Jurkat, Clone E6-1 (cell line): Measurements from ENCODE around the gene MTG1. TPM values are rescaled to one million over a fixed set of nuclear protein-coding genes. Genes with fewer than 3 reads are reported as not detected.

Source experiments
- DNase-seq: peaks from one replicate; pipeline ENCODE4 v3.0.0-alpha.2; 2011; ENCODE audit warnings: low read depth, low spot score
- H3K4me3 ChIP-seq: 2 replicates; pipeline ENCODE4 v1.5.1; 2011; ENCODE audit warnings: mild to moderate bottlenecking, low read length, control low read depth, moderate library complexity
- polyA plus RNA-seq: library from polyadenylated mRNA; unstranded; fragments of >200 nt; gene quantifications from one replicate; pipeline ENCODE4 v1.2.1, GENCODE V29; 2012; ENCODE audit warnings: missing spikeins; ENCODE audit not compliant: insufficient read length, insufficient read depth

MTG1 gene, protein sequence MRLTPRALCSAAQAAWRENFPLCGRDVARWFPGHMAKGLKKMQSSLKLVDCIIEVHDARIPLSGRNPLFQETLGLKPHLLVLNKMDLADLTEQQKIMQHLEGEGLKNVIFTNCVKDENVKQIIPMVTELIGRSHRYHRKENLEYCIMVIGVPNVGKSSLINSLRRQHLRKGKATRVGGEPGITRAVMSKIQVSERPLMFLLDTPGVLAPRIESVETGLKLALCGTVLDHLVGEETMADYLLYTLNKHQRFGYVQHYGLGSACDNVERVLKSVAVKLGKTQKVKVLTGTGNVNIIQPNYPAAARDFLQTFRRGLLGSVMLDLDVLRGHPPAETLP
- 62.4 TPM for polyA plus RNA-seq

DNA sequence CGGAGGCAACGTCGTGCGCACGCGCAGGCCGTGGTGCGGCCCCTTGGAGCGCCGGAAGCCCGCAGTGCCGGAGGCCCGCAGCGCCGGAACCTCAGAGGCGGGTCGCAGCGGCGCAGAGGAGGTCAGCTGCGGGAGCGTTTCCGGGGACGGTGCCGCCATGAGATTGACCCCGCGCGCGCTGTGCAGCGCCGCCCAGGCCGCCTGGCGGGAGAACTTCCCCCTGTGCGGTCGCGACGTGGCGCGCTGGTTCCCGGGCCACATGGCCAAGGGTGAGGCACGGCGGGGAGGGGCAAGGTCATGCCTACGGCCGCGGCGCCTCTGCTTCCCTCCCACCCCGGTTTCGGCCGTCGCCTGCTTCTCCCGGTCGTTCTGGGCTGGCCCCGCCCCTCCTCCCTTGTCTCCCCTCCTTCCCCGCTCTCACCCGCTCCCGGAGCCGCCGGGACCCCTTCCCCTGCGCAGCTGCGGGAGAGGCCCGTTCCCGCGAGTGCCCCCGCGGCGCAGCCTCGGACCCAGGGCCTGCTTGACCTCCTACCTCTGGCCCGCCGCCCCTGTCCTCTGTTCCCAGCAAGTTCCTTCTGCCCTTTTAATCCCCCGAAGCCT lies at the start of gene MTG1:
TSS of gene MTG1 (plus strand) at position 94 of the 600 bp plus-strand sequence. CDS start at position 158, 64 bp downstream.
- DNase-seq, result peak; percentile 83

DNA sequence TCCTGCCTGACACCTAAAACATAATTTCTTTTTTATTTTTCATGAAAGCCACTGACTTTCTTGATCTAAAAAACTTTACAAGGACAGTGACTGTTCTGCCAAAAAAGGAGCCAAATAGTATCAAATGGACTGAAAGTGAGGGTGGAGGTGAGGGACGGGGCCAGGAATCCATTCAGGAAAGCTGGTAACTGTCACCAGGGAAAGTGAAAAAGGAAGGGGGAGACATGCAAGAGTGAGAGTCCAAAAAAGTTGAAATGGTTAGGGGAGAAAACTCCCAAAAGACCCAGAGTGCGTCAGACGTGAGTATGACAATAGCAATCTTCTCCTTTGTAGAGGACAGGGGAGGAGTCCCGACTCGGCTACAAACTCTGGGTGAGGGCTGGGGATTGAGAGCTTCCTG lies 49.7 kb upstream of the MTG1 start:
- H3K4me3 ChIP-seq, result no peak overlapping the region
- no peak for DNase-seq

More for the DNA sequence above, at the start of gene MTG1:
- H3K4me3 ChIP-seq, result peak within 1 kb of the TSS; percentile 91

DNA sequence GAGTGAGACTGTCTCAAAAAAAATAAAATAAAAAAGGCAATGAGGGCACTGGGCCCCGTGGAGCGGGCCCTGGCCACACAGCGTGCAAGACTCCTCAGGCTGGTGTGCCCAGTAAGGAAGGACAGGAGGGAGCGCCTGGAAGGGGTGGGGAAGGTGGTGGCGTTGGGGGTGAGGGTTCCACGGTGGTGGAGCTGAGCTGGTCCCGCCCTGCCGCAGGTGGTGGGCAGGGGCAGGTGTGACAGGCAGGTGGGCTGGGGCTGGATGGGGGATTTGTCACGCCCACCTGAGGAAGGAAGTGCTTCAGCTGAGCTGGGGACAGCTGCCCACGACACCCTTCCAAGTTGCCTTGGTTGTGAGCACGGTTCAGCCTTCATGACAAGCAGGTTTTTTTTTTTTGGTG lies 47.5 kb upstream of the MTG1 start:
- no peak overlapping the region for H3K4me3 ChIP-seq
- DNase-seq, result no peak

DNA sequence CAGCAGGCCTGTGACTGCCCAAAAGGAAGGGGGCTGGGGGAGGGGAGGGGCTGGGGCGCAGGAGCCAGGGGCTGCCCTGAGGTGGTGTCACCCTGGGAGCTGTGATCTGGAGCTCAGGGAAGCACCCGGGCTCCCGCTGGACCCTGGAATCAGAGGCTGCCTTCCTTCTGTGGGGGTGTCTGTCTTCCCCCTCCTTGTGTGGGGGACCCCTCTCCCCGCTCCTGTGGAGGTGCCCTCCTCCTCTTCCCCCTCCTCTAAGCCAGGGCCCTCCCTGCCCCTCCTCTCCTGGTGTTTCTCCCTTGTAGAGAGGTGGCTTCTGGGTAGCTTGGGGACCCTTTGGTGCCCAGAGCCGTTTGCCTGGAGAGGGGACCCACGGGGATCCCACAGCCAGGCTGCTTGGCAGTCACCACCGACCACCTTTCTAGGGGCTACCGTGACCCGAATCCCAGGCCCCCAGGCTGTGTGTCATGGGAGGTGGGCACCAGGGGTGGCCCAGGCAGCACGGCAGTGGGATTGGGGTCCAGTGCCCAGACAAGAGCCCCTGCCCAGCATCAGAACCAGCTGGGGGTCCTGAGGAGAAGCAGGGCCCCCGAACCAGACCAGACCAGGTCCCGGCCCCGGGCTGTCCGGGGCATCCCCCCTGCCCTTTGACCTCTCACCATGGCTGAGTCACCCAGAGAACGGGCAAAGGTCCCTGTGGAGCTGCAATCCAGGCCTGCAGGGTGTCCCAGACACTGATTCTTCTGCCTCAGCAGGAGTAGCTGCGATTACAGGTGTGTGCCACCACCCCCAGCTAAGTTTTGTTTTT lies 46.0 kb upstream of the MTG1 start:
- DNase-seq, result no peak
- no peak overlapping the region for H3K4me3 ChIP-seq

DNA sequence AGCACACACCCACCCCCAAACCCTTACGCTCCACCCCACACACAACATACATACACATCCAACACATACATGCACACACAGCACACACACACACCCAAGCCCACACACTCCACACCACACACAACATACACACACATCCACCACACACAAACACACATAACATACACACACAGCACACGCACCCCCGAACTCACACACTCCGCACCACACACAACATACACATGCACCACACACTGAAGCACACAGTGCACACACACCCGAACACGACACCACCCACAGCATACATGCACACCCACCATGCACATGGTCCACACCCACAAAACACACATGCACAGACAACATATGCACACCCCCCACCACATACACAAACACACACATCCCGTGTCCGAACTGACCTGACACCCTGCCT lies 44.8 kb upstream of the MTG1 start:
- DNase-seq, result no peak
- no peak overlapping the region for H3K4me3 ChIP-seq

DNA sequence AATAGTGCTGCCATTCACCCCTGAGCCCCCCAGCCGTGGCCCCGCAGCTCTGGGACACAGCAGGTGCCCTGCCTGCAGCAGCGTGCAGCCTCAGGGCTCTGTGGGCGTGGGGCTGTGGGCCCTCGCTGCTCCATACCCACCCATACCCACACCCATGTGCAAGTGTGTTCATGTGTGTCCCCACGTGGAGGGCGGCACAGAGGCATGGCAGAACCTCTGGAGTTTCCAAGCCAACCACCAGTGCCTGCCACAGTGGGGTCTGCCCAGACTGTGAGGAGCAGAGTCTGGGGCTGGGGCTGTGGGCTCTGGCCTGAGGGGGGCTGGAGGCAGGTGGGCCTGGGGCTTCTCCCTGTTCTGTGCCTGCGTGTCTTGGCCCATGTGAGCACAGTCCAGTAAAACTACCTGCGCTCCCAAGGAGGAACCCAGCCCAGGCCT lies 44.4 kb upstream of the MTG1 start:
- no peak for DNase-seq

DNA sequence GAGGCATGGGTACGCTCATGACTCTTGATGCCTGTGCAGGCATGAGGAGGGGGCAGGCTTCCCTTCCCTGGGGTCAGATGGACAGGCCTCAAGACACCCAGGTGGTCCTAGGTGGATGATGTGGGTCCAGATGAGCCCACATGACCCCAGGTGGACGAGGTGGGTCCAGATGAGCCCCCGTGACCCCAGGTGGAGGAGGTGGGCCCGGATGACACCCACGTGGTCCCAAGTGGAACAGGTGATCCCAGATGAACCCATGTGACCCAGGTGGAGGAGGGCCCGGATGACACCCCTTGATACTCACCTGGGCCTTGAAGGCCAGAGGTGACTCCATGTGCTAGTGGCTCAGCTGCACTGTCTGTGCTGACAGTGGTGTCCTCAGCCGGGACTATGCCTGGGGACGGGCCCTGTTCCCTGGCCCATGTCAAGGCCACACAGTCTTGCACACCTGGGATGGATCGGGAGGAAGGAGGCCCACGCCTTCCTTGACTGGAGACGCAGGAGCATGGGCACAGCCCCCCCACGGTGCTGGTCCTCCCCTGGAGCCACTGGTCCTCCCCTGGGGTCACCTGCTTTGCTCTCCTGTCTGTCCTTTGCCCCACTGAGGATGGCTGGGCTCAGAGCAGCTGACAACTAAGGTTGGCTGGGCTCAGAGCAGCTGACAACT lies 43.5 kb upstream of the MTG1 start:
- no peak for DNase-seq
- no peak overlapping the region for H3K4me3 ChIP-seq

More for the DNA sequence above, 44.4 kb upstream of the MTG1 start:
- no peak overlapping the region for H3K4me3 ChIP-seq

DNA sequence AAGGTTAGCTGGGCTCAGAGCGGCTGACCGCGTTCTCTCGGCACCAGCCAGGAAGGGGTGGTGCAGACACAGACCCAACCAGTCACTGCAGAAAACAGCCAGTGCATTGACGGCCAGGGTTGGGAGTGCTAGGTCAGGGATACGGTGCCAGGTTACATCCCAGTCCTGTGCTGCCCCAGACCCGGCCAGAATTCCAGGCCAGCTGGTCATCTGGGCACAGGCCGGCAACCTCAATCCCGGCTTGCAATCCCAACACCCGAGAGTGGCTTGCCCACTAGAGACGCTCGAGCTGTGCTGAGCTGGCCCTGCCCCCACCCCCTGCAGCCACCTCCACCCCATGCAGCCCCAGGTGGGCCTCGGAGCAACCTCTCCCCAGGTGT lies 43.0 kb upstream of the MTG1 start:
- no peak for DNase-seq

DNA sequence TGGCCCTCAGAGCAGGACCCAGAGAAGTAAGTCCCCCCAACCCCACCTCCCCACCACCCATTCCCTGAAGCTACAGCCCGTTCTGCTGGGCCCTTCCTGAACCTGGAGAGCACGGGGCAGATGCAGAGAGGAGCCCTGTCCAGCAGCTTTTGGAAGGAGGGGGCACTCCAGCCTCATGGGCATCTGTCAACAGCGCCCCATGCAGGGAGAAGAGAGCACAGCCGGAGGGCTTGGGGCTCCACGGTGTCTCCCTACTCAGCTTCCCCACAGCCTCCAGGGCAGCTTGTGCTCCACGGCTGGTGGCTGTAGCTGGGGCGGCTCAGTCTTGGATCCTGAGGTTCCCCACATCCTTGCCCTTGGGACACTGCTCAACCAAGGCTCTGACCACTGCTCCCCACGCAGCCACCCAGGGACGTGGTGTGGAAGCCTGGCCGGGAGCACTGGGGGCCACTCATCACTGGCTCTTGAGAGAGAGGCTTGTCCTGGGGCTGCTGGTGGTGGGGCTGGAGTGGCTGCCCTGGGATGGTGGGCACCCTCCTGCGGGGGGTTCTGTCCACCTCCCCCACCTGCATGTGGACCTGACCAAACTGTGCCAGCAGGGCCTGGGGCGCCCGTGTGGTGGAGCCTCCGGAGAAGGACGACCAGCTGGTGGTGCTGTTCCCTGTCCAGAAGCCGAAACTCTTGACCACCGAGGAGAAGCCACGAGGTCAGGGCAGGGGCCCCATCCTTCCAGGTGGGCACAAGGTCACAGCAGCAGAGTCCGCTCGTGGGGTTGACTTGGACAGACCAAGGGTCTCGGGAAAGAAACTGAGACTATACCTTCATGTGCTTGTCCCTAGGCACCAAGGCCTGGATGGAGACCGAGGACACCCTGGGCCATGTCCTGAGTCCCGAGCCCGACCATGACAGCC lies 42.3 kb upstream of the MTG1 start:
- no peak for DNase-seq
- no peak overlapping the region for H3K4me3 ChIP-seq

More for the DNA sequence above, 43.0 kb upstream of the MTG1 start:
- H3K4me3 ChIP-seq, result no peak overlapping the region

DNA sequence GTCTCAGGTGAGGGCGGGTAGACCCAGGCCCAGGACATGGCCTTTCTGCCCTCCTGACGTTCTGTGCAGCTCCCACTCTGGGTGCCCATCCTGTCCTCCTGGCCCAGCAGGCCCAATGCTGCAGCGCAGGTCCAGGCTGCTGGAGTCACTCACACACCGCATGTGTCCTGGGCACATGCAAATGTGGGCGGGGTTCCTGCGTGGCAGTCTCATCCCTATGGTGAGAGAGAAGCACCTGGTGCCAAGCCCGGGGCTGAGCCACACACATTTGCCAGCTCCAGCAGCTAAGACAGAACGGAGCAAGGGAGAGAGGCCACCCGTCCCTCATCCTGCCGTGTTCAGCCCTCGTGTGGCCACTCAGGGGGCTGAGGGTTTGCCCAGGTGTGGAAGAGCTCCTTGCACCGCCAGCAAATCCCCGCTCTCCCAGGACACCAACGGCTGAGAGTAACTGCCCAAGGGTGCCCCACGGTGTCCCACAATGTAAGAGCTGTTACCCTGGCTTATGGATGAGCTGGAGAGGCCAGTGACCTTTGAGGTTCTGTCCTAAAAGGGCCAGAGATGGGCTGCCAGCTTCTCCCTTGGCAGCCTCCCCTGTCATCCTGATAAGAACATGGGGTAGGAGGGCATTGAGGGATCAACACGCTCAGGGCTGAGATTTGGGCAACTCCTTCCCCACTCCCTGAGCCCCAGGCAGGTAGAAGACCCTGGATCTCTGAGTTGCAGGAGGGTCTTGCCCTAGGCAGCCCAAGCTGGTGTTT lies 40.6 kb upstream of the MTG1 start:
- no peak overlapping the region for H3K4me3 ChIP-seq
- DNase-seq, result no peak

DNA sequence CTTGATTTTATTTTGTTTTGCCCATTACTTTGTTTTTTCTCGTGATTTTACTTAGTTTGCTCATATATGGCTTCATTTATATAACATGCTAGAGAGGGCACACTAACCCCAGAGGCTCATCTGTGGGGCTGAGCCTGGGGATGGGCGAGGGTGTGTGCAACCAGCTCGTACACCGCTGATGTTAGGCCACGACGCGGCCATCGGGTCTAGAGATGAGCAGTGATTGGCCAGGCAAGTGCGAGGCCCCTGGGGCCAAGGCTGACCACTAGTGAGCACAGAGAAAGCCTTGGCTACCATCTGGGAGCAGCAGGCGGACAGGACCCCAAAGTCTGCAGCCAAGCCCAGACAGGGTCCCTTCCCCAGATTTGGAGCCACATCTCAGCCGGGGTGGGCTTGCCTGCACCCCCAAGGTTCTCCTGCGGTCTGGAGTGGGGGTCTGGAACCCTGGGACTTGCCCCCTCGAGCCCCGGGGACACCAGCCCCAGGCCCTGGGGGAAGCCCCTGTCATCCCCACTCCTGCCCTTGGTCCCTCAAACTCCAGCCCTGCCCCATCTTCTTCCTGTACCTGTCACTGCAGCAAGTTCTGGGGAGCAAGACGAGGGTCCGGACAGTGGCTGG lies 39.9 kb upstream of the MTG1 start:
- no peak for DNase-seq
- no peak overlapping the region for H3K4me3 ChIP-seq

DNA sequence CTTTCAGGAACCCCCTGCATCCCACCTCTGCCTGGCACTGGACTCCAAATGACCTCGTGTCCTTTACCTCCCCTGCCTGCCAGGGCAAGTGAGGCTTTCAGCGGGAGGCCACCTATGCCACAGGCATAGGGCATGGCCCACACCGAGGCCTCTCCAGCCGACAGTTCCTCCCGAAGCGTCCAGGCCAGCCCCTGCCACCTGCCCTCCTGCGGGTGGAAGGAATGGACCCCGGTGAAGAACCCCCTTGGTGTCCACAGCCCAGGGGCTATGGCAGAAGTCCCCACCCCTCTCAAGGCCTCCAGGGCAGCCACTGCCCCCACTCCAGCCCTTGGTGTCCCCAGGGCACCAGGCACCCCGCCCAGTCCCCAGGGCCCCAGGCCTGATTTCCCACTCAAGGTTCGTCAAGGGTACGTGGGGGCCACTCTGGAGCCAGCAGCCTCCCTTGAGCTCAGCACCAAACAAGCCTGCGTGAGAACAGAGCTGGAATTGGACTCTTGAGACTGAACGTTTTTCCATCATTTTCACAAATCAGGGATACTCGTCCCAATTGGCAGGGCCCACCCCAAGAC lies 39.2 kb upstream of the MTG1 start:
- H3K4me3 ChIP-seq, result no peak overlapping the region
- no peak for DNase-seq

DNA sequence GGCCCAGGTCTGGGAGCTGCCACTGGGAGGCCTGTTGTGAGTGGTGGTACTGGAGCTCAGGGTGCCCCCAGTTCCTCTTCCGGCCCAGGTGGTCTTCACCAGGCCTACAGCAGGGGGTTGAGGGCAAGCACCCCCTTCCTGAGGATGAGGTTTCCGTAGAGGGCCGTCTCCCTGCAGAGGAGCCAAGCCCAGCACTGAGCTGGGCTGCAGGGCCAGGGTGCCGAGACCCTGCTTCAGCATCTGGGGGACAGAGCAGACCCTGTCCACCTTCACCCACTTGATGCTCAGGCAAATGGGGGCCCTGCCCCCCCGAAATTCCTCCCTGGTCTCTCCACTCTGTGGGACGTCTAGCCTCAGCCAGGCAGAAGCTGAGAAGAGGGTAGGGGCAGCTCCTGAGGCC lies 38.7 kb upstream of the MTG1 start:
- no peak for DNase-seq
- H3K4me3 ChIP-seq, result no peak overlapping the region

DNA sequence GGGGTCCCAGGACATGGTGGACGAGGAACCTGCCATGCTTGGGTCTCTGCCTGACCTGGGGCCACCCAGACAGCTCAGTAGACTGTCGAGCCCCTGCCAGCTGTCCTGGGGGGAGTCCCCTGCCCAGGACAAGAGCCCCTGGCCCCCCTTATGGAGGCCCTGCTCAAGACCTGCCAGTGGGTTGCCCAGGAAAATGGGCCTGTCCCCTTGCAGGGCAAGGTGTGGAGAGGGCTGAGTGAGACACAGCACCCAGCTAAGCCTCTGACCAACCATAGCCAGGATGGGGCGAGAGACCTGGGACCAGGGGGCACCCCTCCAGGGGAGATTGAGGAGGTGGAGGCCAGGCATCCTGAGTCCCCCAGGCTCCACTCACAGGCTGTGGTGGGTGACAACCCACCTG lies 38.0 kb upstream of the MTG1 start:
- no peak for DNase-seq
- H3K4me3 ChIP-seq, result no peak overlapping the region

DNA sequence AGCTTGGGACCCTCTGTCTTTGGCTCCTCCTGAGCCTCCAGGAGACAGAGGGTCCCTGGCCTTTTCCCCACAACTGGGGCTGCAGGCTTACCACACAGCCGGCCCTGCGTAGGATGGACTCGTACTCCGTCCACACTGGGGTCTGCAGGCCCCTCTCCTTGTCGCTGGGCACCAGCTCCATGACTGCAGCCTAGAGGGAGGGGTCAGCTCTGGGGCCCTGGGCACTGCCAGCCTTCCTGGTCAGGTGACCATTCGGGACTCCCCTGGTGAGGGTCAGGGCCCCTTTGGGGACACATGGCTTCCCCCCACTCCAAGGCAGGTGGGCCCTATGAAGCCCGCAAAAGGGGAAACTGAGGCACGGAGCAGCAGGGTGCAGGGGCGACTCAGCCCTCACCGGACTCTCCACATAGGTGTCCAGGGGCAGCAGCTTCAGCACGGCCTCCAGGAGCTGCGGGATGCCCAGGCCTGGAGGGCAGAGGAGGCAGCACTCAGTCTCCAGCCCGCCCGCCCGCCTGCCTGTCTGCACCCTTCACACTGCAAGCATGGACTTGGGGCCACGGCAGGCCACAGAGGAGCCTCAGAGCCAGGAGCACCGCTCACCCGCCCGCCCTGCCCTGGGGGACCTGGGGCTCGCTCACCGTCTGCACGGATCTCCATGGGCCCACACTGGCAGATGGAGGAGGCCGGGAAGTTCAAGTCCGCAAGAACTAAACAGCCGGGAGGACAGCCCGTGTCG lies 37.2 kb upstream of the MTG1 start:
- DNase-seq, result no peak
- peak overlapping the region; percentile 58 for H3K4me3 ChIP-seq
